GM06990 (cell line): ENCODE measurements around the gene INO80C.

Experiments
- DNase-seq: peaks from one replicate; pipeline ENCODE4 v3.0.0-alpha.2; 2011; ENCODE audit not compliant: insufficient read length; ENCODE audit errors: extremely low read depth
- H3K27me3 ChIP-seq: replicated peaks from 2 replicates; pipeline ENCODE4 v1.6.0; 2011; ENCODE audit warnings: low read length; ENCODE audit not compliant: control insufficient read depth, insufficient read depth
- H3K36me3 ChIP-seq: 2 replicates; pipeline ENCODE4 v1.5.1; 2011; ENCODE audit warnings: low read length; ENCODE audit not compliant: control insufficient read depth, insufficient read depth
- H3K4me3 ChIP-seq: replicated peaks from 2 replicates; pipeline ENCODE4 v1.5.1; 2011; ENCODE audit warnings: low read depth, mild to moderate bottlenecking, control low read depth, low read length
- TF ChIP-seq, protein P1 (sequence below): IDR thresholded peaks from 2 replicates; pipeline ENCODE4 v1.5.1; 2011; ENCODE audit warnings: low read length, control low read depth, mild to moderate bottlenecking, inconsistent platforms; ENCODE audit not compliant: insufficient read depth, poor library complexity, severe bottlenecking

The INO80C gene, protein sequence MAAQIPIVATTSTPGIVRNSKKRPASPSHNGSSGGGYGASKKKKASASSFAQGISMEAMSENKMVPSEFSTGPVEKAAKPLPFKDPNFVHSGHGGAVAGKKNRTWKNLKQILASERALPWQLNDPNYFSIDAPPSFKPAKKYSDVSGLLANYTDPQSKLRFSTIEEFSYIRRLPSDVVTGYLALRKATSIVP

DNA sequence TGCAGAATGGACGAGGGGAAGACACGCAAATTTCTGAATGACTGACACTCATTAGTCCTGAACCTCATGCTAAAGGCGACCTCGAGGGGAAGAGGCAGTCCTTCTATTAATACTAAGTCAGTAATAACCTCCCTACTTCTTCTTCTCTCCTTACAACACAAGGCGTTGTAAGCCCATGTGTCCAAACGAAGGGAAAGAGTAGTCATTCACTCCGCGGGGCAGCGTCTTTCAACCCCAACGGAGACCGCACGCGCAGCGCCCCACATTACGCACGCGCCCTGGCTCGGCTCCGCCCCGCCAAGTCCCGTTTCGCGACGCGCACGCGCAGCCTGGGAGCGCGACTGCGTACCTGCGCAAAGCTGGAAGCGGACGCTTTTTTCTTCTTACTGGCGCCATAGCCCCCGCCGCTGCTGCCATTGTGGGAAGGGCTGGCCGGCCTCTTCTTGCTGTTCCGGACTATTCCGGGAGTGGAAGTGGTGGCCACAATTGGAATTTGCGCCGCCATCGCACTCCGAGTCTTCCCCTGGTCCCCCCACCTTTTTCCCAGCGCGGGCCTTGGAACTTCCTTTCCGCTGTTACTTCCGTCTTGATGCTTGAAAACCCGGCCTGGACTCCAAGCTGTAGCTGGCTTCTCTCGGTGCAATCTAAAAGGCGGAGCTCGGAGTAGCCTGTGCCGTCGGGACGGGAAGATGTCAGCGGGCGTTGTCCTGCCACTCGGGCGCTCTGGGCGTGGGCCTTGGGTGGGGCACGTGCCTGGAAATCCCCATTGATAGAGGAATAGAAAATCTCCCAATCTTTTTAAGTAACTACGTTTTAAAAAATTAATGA, at the start of gene INO80C:
Gene INO80C (minus strand): TSS at position 591 of the 828 bp plus-strand sequence. CDS start 86 bp downstream, at position 505.
- peak within 1 kb of the TSS; percentile 81 for H3K4me3 ChIP-seq
- peak; percentile 99 for DNase-seq
- H3K27me3 ChIP-seq = no peaks in the 10 kb centered on the region
- no peaks in the 10 kb centered on the region for H3K36me3 ChIP-seq
- TF ChIP-seq, protein P1, sequence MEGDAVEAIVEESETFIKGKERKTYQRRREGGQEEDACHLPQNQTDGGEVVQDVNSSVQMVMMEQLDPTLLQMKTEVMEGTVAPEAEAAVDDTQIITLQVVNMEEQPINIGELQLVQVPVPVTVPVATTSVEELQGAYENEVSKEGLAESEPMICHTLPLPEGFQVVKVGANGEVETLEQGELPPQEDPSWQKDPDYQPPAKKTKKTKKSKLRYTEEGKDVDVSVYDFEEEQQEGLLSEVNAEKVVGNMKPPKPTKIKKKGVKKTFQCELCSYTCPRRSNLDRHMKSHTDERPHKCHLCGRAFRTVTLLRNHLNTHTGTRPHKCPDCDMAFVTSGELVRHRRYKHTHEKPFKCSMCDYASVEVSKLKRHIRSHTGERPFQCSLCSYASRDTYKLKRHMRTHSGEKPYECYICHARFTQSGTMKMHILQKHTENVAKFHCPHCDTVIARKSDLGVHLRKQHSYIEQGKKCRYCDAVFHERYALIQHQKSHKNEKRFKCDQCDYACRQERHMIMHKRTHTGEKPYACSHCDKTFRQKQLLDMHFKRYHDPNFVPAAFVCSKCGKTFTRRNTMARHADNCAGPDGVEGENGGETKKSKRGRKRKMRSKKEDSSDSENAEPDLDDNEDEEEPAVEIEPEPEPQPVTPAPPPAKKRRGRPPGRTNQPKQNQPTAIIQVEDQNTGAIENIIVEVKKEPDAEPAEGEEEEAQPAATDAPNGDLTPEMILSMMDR = no peak

DNA sequence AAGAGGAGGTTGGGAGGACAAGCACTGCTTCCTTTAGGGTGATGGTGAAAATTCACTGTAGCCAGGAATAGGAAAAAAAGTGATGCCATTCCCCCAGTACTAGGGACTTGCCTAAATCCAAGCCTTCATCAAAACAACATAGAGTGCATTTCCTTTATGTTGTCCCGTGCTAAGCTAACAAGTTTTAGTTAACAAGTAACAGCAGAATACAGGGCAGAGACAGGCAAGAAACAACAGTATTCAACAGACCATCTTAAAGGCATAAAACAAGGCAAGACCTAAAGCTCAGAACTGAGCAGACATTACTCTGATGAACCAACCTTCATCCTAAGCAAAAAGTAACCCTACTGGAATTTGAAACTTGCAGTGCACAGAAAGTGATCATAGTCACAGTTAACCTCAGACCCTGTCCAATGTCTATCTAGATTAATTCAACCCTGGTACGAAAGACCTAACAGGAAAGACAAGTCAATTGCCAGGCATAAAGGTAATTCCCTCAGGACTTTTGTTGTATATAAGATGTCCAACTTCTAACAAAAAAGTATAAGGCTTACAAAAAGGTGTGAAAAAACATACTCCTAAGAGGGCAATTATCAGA, 49.3 kb upstream of the INO80C start:
- TF ChIP-seq, protein P1 = no peak
- Histone ChIP-seq H3K27me3 (no peaks in the 10 kb centered on the region), H3K36me3 (no peaks in the 10 kb centered on the region), H3K4me3 (no peak overlapping the region)
- no peak for DNase-seq

DNA sequence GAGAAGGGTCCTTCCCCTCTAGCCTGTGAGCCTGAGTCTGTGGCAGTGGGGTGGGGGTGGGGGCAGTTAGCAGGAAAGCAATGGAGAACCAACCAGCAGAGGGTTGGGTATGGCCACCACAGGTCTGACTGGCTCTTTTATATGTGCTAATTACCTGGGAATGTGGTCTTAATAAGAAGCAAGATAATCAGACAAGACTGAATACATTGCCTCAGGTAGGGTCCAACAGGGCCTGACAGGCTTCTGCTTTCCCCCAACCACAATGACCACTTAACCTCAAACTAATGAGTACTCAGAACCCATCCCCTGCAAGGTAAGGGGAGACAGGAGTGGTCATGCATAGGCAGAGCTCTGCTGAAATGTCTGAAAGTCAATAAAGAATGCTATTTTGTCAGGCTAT, 44.6 kb upstream of the INO80C start:
- Histone ChIP-seq H3K4me3 (no peak overlapping the region), H3K27me3 (no peaks in the 10 kb centered on the region), H3K36me3 (no peaks in the 10 kb centered on the region)
- TF ChIP-seq, protein P1 = no peak
- no peak for DNase-seq

DNA sequence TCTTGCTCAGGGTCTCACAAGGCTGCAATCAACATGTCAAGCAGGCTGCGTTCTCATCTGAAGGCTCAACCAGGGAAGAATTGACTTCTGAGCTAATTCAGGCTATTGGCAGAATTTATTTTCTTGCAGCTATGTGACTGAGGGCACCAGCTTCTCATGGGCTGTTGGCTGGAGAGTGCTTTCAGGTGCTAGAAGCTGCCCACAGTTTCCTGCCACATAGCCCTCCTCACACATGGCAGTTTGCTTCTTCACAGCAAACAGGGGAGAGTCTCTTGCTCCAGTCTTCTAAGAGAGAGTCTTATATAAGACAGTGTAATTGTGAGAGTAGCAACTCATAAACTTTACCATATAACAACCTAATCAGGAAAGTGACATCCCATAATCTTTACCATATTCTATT, 37.5 kb upstream of the INO80C start:
- DNase-seq = no peak
- H3K27me3 ChIP-seq = no peaks in the 10 kb centered on the region
- H3K36me3 ChIP-seq = no peaks in the 10 kb centered on the region
- TF ChIP-seq, protein P1 = no peak
- no peak overlapping the region for H3K4me3 ChIP-seq

DNA sequence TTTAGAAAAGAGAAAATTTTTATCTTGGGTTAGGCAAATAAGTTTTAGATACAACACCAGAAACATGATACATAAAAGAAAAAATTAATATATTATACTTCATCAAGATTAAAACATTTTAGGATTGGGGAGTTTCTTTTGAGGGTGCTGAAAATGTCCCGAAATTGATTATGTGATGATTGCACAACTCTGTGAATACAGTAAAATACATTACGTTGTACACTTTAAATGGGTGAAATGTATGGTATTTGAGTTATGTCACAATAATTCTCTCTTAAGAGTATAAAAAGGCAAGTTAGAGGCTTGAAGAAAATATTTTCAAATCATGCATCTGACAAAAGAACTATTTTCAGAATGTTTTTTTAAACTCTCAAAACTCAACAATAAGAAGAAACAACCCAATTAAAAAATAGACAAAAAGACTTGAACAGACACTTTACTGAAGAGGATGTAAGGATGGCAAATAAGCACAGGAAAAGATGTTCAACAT, 36.2 kb upstream of the INO80C start:
- Histone ChIP-seq H3K27me3 (no peaks in the 10 kb centered on the region), H3K36me3 (no peaks in the 10 kb centered on the region), H3K4me3 (no peak overlapping the region)
- TF ChIP-seq, protein P1 = no peak
- no peak for DNase-seq
